AG04450 (cell line): Measurements from ENCODE around the gene RNU1-2. TPM values are rescaled to one million over a fixed set of nuclear protein-coding genes. Genes with fewer than 3 reads are reported as not detected.
"Not testable (repeated sequence)": the region's sequence is repeated elsewhere in the genome, so short reads cannot be mapped to it uniquely, and the experiment has no call there.

Source experiments
- CTCF ChIA-PET: fragments of 300-600, 350-600 bp; formaldehyde crosslinking; extraction: SDS; loops from one replicate; lab custom pipeline; 2022; ENCODE audit warnings: antibody characterized with exemption, inconsistent platforms; lab: Charles Lee
- POLR2A ChIA-PET: fragments of 350-600 bp; formaldehyde crosslinking; extraction: SDS; loops from one replicate; lab custom pipeline; 2021; ENCODE audit warnings: antibody characterized with exemption, inconsistent platforms; lab: Yijun Ruan, JAX
- DNase-seq: peaks from one replicate; pipeline ENCODE4 v3.0.0-alpha.2; 2011; ENCODE audit warnings: low read depth, low spot score
- H3K27ac ChIP-seq: one replicate; pipeline ENCODE4 v1.5.1; 2012; ENCODE audit warnings: low read depth, low read length, control low read depth
- H3K27me3 ChIP-seq: one replicate; pipeline ENCODE4 v1.6.0; 2012; ENCODE audit warnings: low read length; ENCODE audit not compliant: control insufficient read depth, insufficient read depth
- H3K4me3 ChIP-seq: 2 replicates; pipeline ENCODE4 v1.5.1; 2011; ENCODE audit warnings: mild to moderate bottlenecking, low read depth, low read length, control low read depth
- H3K9me3 ChIP-seq: 2 replicates; pipeline ENCODE4 v1.5.1; 2012; ENCODE audit warnings: low read length; ENCODE audit not compliant: control insufficient read depth, insufficient read depth
- polyA plus RNA-seq: library from polyadenylated mRNA; depleted of rRNA; stranded (reverse); fragments of >200 nt; gene quantifications from 2 replicates; pipeline ENCODE4 v1.2.3, GENCODE V29; 2011
- TF ChIP-seq, protein P1 (sequence below): IDR thresholded peaks from 2 replicates; pipeline ENCODE4 v1.5.1; 2011; ENCODE audit warnings: low read depth, low read length, control low read depth, inconsistent platforms

RNU1-2 gene
- polyA plus RNA-seq, 1 experiment = not detected

DNA sequence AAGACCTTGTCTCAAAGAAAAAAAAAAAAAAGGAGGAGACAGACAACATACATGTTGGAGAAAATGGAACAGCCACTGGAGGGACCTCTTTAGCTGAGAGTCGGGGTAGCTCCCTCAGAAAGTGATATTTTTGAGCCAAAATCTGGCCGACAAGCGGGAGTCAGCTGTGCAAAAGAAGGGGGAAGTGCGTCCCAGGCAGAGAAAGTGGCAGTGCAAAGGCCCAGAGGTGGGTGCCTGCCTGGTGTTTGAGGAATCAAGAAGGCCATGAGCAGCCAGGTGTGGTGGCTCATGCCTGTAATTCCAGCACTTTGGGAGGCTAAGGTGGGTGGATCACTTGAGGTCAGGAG is 19.8 kb downstream of the RNU1-2 start:
- Histone ChIP-seq H3K4me3 (no peak overlapping the region), H3K27me3 (no peaks in the 10 kb centered on the region), H3K27ac (no peak overlapping the region), H3K9me3 (no peaks in the 10 kb centered on the region)
- POLR2A ChIA-PET = interaction anchor here (0.7 to 1.0 kb wide), 2 partner anchors 34 to 456 kb away, joined by 4 to 6 read pairs; no protein-coding TSS in a partner anchor
- DNase-seq = no peak
- CTCF ChIA-PET = interaction anchor here (1.0 to 1.4 kb wide), 3 partner anchors 8 to 45 kb away, joined by 3 to 6 read pairs (median 4); no protein-coding TSS in a partner anchor
- TF ChIP-seq, protein P1, sequence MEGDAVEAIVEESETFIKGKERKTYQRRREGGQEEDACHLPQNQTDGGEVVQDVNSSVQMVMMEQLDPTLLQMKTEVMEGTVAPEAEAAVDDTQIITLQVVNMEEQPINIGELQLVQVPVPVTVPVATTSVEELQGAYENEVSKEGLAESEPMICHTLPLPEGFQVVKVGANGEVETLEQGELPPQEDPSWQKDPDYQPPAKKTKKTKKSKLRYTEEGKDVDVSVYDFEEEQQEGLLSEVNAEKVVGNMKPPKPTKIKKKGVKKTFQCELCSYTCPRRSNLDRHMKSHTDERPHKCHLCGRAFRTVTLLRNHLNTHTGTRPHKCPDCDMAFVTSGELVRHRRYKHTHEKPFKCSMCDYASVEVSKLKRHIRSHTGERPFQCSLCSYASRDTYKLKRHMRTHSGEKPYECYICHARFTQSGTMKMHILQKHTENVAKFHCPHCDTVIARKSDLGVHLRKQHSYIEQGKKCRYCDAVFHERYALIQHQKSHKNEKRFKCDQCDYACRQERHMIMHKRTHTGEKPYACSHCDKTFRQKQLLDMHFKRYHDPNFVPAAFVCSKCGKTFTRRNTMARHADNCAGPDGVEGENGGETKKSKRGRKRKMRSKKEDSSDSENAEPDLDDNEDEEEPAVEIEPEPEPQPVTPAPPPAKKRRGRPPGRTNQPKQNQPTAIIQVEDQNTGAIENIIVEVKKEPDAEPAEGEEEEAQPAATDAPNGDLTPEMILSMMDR = 0 out of 2 replicates have a peak, but pooled peaks have one; percentile 10

DNA sequence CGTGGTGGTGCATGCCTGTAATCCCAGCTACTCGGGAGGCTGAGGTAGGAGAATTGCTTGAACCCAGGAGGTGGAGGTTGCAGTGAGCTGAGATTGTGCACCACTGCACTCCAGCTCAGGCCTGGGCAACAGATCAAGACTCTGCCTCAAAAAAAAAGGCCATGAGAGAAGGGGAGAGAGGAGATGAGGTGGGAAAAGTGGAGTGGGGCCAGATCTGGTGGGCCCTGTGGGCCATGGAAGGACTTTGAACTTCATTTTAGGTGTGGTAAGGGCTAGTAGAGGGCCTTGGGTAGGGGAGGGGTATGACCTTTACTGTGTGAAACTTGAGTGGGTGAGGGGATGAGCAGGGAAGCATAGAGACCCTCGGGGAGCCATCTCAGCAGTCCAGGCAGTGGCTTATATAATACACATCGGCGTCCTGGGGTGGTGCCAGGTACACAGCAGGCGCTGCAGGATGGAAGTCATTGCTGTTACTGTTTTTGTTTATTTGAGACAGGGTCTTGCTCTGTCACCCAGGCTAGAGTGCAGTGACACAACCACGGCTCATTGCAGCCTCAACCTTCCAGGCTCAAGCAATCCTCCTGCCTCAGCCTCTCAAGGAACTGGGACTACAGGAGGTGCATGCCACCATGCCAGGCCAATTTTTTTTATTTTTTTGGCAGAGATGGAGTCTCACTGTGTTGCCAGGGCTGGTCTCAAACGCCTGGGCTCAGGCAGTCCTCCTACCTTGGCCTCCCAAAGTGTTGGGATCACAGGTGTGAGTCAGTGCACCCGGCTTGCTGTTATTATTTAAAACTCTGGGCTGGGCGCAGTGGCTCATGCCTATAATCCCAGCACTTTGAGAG is 20.5 kb downstream of the RNU1-2 start:
- not testable (repeated sequence) for DNase-seq, H3K27me3 ChIP-seq, H3K4me3 ChIP-seq, H3K9me3 ChIP-seq, H3K27ac ChIP-seq
- ChIA-PET CTCF (interaction anchor here (1.0 to 1.1 kb wide), 2 partner anchors 8 to 44 kb away, joined by 3 to 6 read pairs; no protein-coding TSS in a partner anchor), POLR2A (interaction anchor here (0.7 kb wide), 1 partner anchor 456 kb away, joined by 6 read pairs; no protein-coding TSS in a partner anchor)

DNA sequence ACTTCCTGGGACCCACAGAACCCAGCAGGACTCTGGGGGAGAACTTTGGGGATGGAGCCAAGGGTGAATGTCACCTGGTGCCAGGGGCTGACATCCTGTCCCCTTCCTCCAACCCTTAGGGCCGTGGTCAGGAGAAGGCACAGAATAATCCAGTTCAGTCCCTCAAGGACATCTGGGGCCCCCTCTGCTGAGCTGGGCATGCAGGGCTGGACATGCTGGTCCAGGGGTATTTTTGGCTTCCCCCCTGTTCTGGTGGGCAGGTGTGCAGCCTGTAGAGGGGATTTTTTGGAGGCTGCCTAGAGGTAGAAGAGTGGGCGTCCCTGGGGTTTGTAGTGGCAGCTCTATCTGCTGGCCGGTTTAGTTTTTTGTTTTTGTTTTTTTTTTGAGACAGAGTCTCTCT is 22.6 kb downstream of the RNU1-2 start:
- ChIA-PET POLR2A (interaction anchor here (0.7 kb wide), 1 partner anchor 34 kb away, joined by 7 read pairs; no protein-coding TSS in a partner anchor), CTCF (interaction anchor here (0.6 kb wide), 1 partner anchor 126 kb away, joined by 10 read pairs; no protein-coding TSS in a partner anchor)
- TF ChIP-seq, protein P1 = no peak
- DNase-seq = no peak
- no peaks in the 10 kb centered on the region for H3K27me3 ChIP-seq
- H3K4me3 ChIP-seq = no peak overlapping the region
- H3K27ac ChIP-seq = no peak overlapping the region
- no peaks in the 10 kb centered on the region for H3K9me3 ChIP-seq

DNA sequence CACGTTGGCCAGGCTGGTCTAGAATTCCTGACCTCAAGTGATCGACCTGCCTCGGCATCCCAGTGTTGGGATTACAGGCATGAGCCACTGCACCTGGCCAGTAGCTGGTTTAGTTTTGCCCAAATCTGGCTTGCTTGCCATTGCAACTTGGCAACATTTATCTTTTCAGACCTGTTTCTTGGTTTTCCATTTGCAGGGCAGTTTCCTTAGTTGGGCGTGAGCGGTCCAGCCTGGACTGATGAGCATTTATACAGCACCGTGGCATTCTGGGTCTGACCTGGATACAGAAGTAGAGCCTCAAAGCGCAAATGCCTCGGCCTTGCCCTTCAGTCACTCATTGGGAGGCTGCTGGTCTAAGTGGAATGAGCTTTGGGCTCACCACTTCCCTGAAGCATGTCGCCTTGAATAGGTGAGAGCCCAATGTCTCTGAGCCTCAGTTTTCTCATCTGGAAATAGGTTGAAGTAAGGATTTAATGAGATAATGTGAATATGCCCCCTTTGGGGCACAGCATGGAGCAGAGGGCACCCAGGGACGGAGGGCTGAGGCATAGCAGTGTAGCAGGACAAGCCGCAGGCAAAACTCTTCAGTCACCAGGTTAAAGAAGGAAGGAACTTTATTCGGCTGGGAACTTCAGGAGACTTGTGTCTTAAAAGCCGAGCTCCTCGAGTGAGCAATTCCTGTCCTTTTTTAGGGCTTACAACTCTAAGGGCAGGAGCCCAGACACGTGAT is 23.3 kb downstream of the RNU1-2 start:
- H3K27me3 ChIP-seq, H3K4me3 ChIP-seq, H3K27ac ChIP-seq, H3K9me3 ChIP-seq, DNase-seq: not testable (repeated sequence)
- ChIA-PET CTCF (interaction anchor here (1.2 kb wide), 1 partner anchor 32 kb away, joined by 3 read pairs; no protein-coding TSS in a partner anchor), POLR2A (interaction anchor here (0.6 kb wide), 1 partner anchor 15 kb away, joined by 5 read pairs; no protein-coding TSS in a partner anchor)

DNA sequence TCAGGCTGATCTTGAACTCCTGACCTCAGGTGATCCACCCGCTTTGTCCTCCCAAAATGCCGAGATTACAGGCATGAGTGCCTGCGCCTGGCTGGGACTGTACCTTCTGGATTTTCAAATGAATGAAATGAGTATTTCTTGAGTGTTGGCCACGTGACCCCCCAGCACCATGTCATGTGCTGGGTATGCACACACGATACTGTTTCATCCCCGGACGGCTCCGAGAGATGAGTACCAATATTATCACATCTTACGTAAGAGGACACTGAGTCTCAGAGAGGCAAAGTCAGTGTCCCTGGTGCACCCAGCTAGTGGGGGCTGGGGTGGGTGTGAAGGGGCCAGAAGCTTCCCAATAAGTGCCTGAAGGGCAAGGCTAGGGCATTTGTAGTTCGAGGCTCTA is 25.2 kb downstream of the RNU1-2 start:
- TF ChIP-seq, protein P1 = no peak
- POLR2A ChIA-PET = no interaction called here
- Histone ChIP-seq H3K9me3 (no peaks in the 10 kb centered on the region; the same call in 1 of the 2 replicates), H3K27me3 (no peaks in the 10 kb centered on the region), H3K27ac (no peak overlapping the region), H3K4me3 (no peak overlapping the region)
- CTCF ChIA-PET = interaction anchor here (1.1 kb wide), 1 partner anchor 125 kb away, joined by 3 read pairs; no protein-coding TSS in a partner anchor
- DNase-seq = no peak
